Neural crest cell (in vitro differentiated cells): ENCODE results near the gene TNFAIP8L1. TPM values are rescaled to one million over a fixed set of nuclear protein-coding genes. Genes with fewer than 3 reads are reported as not detected.

Experiments
- DNase-seq: peaks from one replicate; pipeline ENCODE4 v3.0.0; 2021; ENCODE audit warnings: low read depth, mixed read lengths, low spot score
- H3K27ac Mint-ChIP-seq: one replicate; pipeline ENCODE4 v1.8.0; 2021; ENCODE audit warnings: mild to moderate bottlenecking, mixed read lengths; ENCODE audit not compliant: unreplicated experiment
- H3K27me3 Mint-ChIP-seq: 2 replicates; pipeline ENCODE4 v1.8.0; 2021; ENCODE audit warnings: low read depth, mild to moderate bottlenecking, mixed read lengths
- H3K36me3 Mint-ChIP-seq: 2 replicates; pipeline ENCODE4 v1.8.0; 2021; ENCODE audit warnings: low read depth, mild to moderate bottlenecking, mixed read lengths
- H3K4me1 Mint-ChIP-seq: 2 replicates; pipeline ENCODE4 v1.8.0; 2021; ENCODE audit warnings: mixed read lengths
- H3K4me3 Mint-ChIP-seq: one replicate; pipeline ENCODE4 v1.8.0; 2021; ENCODE audit warnings: mild to moderate bottlenecking, mixed read lengths
- H3K9me3 Mint-ChIP-seq: 2 replicates; pipeline ENCODE4 v1.8.0; 2021; ENCODE audit warnings: mixed read lengths
- CTCF ChIP-seq: fragments of 200-600 bp; sonication (generic); conservative IDR thresholded peaks from 2 replicates; pipeline ENCODE4 v1.5.0; 2021; ENCODE audit warnings: antibody characterized with exemption, mild to moderate bottlenecking
- total RNA-seq: library from RNA; stranded (reverse); gene quantifications from 2 replicates; pipeline ENCODE4 v1.2.1, GENCODE V29; 2021

Gene TNFAIP8L1
- total RNA-seq, 1 donor from 2014 or later = 8.0 TPM

GRCh38 chr19:4664642-4665041 is 25.3 kb downstream of the TNFAIP8L1 start:
- Mint-ChIP-seq H3K27ac (no peak overlapping the region), H3K4me3 (no peak overlapping the region), H3K27me3 (no peaks in the 10 kb centered on the region), H3K4me1 (peaks cover 13% of the 10 kb centered on the region), H3K36me3 (peaks cover 5% of the 10 kb centered on the region), H3K9me3 (no peaks in the 10 kb centered on the region)
- no peak for TF ChIP-seq CTCF
- no peak for DNase-seq

- H3K27ac Mint-ChIP-seq = peak within 1 kb of the TSS; percentile 89
- H3K9me3 Mint-ChIP-seq = no peaks in the 10 kb centered on the region
- H3K4me3 Mint-ChIP-seq = peak within 1 kb of the TSS; percentile 91
- peaks cover 3% of the 10 kb centered on the region for H3K36me3 Mint-ChIP-seq
- peaks cover 13% of the 10 kb centered on the region for H3K4me1 Mint-ChIP-seq
- no peak for TF ChIP-seq CTCF
- DNase-seq = peak; percentile 89
- H3K27me3 Mint-ChIP-seq = no peaks in the 10 kb centered on the region
These were observed 30.6 kb downstream of the TNFAIP8L1 start, which contains the start of gene MYDGF for GRCh38 chr19:4669723-4670480. TSS of gene MYDGF (minus strand) at chr19:4670342. CDS start at chr19:4670334, 8 bp downstream.

GRCh38 chr19:4671185-4671851 is 32.0 kb downstream of the TNFAIP8L1 start:
- no peaks in the 10 kb centered on the region for H3K9me3 Mint-ChIP-seq
- TF ChIP-seq CTCF = no peak
- H3K27me3 Mint-ChIP-seq = no peaks in the 10 kb centered on the region
- H3K36me3 Mint-ChIP-seq = peaks cover 3% of the 10 kb centered on the region
- H3K27ac Mint-ChIP-seq = no peak overlapping the region
- peak overlapping the region; percentile 60 for H3K4me3 Mint-ChIP-seq
- DNase-seq = no peak
- peaks cover 13% of the 10 kb centered on the region for H3K4me1 Mint-ChIP-seq

GRCh38 chr19:4673216-4673615 is 33.9 kb downstream of the TNFAIP8L1 start:
- peaks cover 11% of the 10 kb centered on the region for H3K4me1 Mint-ChIP-seq
- H3K27ac Mint-ChIP-seq = no peak overlapping the region
- H3K9me3 Mint-ChIP-seq = no peaks in the 10 kb centered on the region
- DNase-seq = no peak
- no peak for TF ChIP-seq CTCF
- H3K4me3 Mint-ChIP-seq = no peak overlapping the region
- no peaks in the 10 kb centered on the region for H3K27me3 Mint-ChIP-seq
- peaks cover 3% of the 10 kb centered on the region for H3K36me3 Mint-ChIP-seq

GRCh38 chr19:4673726-4674125 is 34.4 kb downstream of the TNFAIP8L1 start:
- Mint-ChIP-seq H3K9me3 (no peaks in the 10 kb centered on the region), H3K27me3 (no peaks in the 10 kb centered on the region), H3K36me3 (no peaks in the 10 kb centered on the region), H3K4me3 (no peak overlapping the region), H3K27ac (no peak overlapping the region), H3K4me1 (peaks cover 7% of the 10 kb centered on the region)
- no peak for TF ChIP-seq CTCF
- DNase-seq = no peak
